Colonic mucosa (tissue), 4 donors: ENCODE data around the gene GRIN2A. TPM values are rescaled to one million over a fixed set of nuclear protein-coding genes. Genes with fewer than 3 reads are reported as not detected.

ENCODE experiments used
- DNase-seq: peaks from one replicate; pipeline ENCODE4 v3.0.0-alpha.2; 2020
- H3K27ac ChIP-seq: fragments of 200-600 bp; one replicate; pipeline ENCODE4 v1.8.0; 2021
- H3K27me3 ChIP-seq: fragments of 200-600 bp; one replicate; pipeline ENCODE4 v1.8.0; 2021
- H3K36me3 ChIP-seq: fragments of 200-600 bp; one replicate; pipeline ENCODE4 v1.8.0; 2021
- H3K4me1 ChIP-seq: fragments of 200-600 bp; one replicate; pipeline ENCODE4 v1.8.0; 2021; ENCODE audit warnings: mild to moderate bottlenecking
- H3K4me3 ChIP-seq: fragments of 200-600 bp; one replicate; pipeline ENCODE4 v1.8.0; 2021
- H3K9ac ChIP-seq, 2 donors: one replicate each; pipeline ENCODE4 v1.7.0; 2013; ENCODE audit warnings: control low read depth in 2 of 2, low read depth in 2 of 2, low read length in 2 of 2
- H3K9me3 ChIP-seq: fragments of 200-600 bp; one replicate; pipeline ENCODE4 v1.8.0; 2021
- intact Hi-C: fragments of 100-400 bp; cut with DNase I; formaldehyde crosslinking; loops from one replicate; pipeline ENCODE4 v1.14.1; 2022
- total RNA-seq, 2 donors: library from RNA; stranded (reverse); fragmentation: NEBNext Ultra II Directional in 1 of 2; extraction: Animal tissue kit (Norgen Biotek cat#: 25700) in 1 of 2; gene quantifications; one replicate each; pipeline ENCODE4 v1.2.1, GENCODE V29; 2021
- TF ChIP-seq, protein P1 (sequence below): fragments of 200-600 bp; IDR thresholded peaks from one replicate; pipeline ENCODE4 v1.8.0; 2022; ENCODE audit warnings: antibody characterized with exemption, mild to moderate bottlenecking
- donor health status: healthy.
- donor health status: DM: no; HTN: no; CAD: no.
- donor health status: DM: no; HTN: no; CAD: no.

The GRIN2A gene
- total RNA-seq, 2 donors from 2014 or later = 0.15 to 0.40 TPM

DNA sequence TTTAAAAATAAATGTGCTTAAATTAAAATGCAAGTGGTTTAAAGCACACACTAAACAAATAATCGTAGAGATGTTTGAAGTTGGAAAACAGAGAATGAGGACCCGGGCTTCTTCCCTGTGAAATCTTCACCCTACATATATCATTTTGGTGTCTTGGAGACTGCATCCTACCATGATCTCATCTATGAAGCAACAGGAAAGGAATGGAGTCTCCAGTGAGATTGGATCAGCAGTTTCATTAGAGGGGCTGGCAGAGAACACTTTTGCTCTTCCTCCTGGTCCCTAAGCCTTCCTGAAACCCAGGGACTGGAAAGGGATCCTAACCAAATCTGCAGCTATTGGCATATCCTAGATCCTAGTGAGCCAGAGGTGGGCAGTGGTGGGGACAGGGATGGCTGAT, 85.0 kb downstream of the GRIN2A start:
- H3K9me3 ChIP-seq = no peaks in the 10 kb centered on the region
- H3K9ac ChIP-seq = no peak overlapping the region
- no peak overlapping the region for H3K27ac ChIP-seq
- no peaks in the 10 kb centered on the region for H3K36me3 ChIP-seq
- intact Hi-C loops = no loop called here
- no peaks in the 10 kb centered on the region for H3K4me1 ChIP-seq
- TF ChIP-seq, protein P1, sequence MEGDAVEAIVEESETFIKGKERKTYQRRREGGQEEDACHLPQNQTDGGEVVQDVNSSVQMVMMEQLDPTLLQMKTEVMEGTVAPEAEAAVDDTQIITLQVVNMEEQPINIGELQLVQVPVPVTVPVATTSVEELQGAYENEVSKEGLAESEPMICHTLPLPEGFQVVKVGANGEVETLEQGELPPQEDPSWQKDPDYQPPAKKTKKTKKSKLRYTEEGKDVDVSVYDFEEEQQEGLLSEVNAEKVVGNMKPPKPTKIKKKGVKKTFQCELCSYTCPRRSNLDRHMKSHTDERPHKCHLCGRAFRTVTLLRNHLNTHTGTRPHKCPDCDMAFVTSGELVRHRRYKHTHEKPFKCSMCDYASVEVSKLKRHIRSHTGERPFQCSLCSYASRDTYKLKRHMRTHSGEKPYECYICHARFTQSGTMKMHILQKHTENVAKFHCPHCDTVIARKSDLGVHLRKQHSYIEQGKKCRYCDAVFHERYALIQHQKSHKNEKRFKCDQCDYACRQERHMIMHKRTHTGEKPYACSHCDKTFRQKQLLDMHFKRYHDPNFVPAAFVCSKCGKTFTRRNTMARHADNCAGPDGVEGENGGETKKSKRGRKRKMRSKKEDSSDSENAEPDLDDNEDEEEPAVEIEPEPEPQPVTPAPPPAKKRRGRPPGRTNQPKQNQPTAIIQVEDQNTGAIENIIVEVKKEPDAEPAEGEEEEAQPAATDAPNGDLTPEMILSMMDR = no peak
- no peak overlapping the region for H3K4me3 ChIP-seq
- no peak for DNase-seq
- no peaks in the 10 kb centered on the region for H3K27me3 ChIP-seq

DNA sequence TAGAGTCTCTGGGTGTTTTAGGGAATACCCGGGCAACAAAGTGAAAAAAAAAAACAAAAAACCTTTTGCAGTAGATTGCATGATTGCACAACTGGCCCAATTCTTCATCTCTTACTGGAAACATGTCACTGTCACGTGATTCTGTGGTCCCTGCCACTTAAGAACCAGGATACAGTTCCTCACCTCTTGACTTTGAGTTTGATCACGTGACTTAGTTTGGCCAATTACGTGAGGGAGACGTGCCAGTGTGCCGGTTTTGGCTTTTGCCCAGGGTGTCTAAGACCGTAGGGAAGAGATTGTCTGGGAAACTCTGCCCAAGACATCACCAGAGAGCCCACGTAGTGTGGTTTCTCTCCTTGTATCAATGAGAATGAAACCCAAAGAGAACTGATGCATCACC, 88.7 kb downstream of the GRIN2A start:
- intact Hi-C loops = no loop called here
- Histone ChIP-seq H3K36me3 (no peaks in the 10 kb centered on the region), H3K4me3 (no peak overlapping the region), H3K9me3 (no peaks in the 10 kb centered on the region), H3K27me3 (no peaks in the 10 kb centered on the region), H3K27ac (no peak overlapping the region), H3K9ac (no peak overlapping the region), H3K4me1 (no peaks in the 10 kb centered on the region)
- DNase-seq = no peak
- TF ChIP-seq, protein P1 = no peak

DNA sequence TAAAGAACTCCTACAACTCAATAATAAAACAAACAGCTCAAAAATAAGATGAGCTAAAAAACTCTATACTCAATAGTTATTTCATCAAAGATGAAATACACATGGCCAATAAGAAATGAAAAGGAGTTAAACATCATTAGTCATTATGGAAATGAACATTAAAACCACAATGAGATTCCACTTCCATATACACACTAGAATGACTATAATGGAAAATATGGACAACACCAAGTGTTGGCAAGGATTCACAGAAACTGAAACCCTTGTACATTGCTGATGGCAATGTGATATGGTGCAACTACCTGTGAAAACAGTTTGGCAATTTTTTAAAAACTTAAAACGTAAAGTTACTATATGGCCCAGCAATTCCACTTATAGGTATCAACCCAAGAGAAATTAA, 91.4 kb downstream of the GRIN2A start:
- Histone ChIP-seq H3K27me3 (no peaks in the 10 kb centered on the region), H3K36me3 (no peaks in the 10 kb centered on the region), H3K4me3 (no peak overlapping the region), H3K9ac (no peak overlapping the region), H3K4me1 (no peaks in the 10 kb centered on the region), H3K27ac (no peak overlapping the region), H3K9me3 (no peaks in the 10 kb centered on the region)
- TF ChIP-seq, protein P1 = no peak
- DNase-seq = no peak
- intact Hi-C loops = no loop called here

DNA sequence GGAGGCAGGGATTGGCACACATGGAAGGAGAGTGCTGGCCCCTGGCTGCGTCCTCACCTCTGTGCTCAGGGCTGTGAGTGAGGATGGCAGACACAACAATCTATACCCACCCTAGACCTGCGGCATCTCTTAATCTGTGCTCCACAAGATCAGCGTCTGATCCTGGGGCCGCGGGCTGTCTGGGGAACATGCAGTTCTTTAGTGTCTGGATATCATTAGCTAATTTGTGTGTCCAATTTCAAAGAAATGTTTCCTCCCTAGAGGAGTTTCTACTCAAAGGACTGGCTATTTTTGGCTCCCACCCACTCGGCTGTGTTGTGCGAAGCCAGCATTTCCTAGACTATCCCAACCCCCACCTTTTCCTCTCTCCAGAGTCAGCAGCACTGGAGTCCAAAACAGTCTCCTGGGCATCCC, 93.8 kb downstream of the GRIN2A start:
- Histone ChIP-seq H3K9me3 (no peaks in the 10 kb centered on the region), H3K27ac (no peak overlapping the region), H3K27me3 (no peaks in the 10 kb centered on the region), H3K4me3 (no peak overlapping the region), H3K36me3 (no peaks in the 10 kb centered on the region), H3K4me1 (no peaks in the 10 kb centered on the region), H3K9ac (no peak overlapping the region)
- DNase-seq = no peak
- intact Hi-C loops = no loop called here
- TF ChIP-seq, protein P1 = no peak

DNA sequence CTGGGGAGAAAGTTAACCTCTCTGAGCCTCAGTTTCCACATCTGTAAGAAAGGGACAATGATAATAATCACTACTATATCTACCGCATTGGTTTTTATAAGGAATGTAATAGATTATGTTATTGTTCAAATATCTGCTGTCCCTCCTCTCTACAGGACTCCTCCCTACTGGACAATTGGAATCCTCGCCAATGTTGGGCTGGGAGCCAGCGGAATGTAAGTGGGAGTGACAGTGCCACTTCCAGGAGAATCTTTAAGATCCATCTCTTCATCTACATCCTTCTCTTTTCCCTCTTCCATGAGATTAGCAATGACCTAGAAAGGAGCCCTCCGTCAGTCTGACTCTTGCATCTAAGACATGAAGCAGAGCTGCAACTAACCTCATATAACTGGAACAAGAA, 95.1 kb downstream of the GRIN2A start:
- no peak for DNase-seq
- H3K27ac ChIP-seq = no peak overlapping the region
- H3K27me3 ChIP-seq = no peaks in the 10 kb centered on the region
- intact Hi-C loops = no loop called here
- no peaks in the 10 kb centered on the region for H3K4me1 ChIP-seq
- no peak overlapping the region for H3K4me3 ChIP-seq
- TF ChIP-seq, protein P1 = no peak
- H3K9ac ChIP-seq = no peak overlapping the region
- H3K36me3 ChIP-seq = no peaks in the 10 kb centered on the region
- H3K9me3 ChIP-seq = no peaks in the 10 kb centered on the region

DNA sequence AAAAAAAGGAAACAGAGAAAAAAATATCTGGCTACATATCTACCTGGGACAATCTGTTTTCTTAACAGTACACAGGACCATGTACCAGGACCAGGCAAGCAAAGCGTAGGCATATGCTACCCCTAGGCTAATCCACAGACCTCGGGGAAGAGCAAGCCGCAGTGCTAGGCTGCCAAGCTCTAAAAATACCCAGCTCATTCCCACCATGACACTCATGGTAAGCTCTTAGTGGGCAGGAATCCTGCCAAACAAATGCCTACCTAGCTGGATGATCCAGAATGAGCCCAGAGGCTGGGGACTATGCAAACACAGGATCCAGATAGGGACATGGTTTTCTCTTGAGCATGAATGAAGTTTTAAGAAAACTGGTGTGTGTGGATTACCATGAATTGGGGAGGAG, 95.6 kb downstream of the GRIN2A start:
- Histone ChIP-seq H3K27ac (no peak overlapping the region), H3K9me3 (no peaks in the 10 kb centered on the region), H3K36me3 (no peaks in the 10 kb centered on the region), H3K27me3 (no peaks in the 10 kb centered on the region), H3K9ac (no peak overlapping the region), H3K4me1 (no peaks in the 10 kb centered on the region), H3K4me3 (no peak overlapping the region)
- TF ChIP-seq, protein P1 = no peak
- DNase-seq = no peak
- intact Hi-C loops = no loop called here
